Panc1 (cell line): ENCODE results near the gene CIAO3.
"Not testable (repeated sequence)": the region's sequence is repeated elsewhere in the genome, so short reads cannot be mapped to it uniquely, and the experiment has no call there.

ENCODE experiments used
- CTCF ChIP-seq: fragments of 450-650 bp; IDR thresholded peaks from 2 replicates; pipeline ENCODE4 v1.5.1; 2017; ENCODE audit warnings: mild to moderate bottlenecking
- POLR2AphosphoS5 ChIP-seq: IDR thresholded peaks from 2 replicates; pipeline ENCODE4 v1.6.1; 2012; ENCODE audit warnings: mild to moderate bottlenecking, low read depth, low read length, moderate library complexity
- TCF7L2 ChIP-seq: IDR thresholded peaks from 2 replicates; pipeline ENCODE4 v1.6.1; 2011; ENCODE audit warnings: mild to moderate bottlenecking, low read depth, low read length, inconsistent platforms

- TF ChIP-seq CTCF, TCF7L2, POLR2AphosphoS5: not testable (repeated sequence)
Measured at GRCh38 chr16:691242-691641, 49.6 kb downstream of the CIAO3 start.
